Parathyroid adenoma (tissue), 2 donors: ENCODE measurements around the gene ARHGEF4.

ENCODE experiments used
- H2AFZ ChIP-seq: fragments of 300-600 bp; sonication (generic); one replicate; pipeline ENCODE4 v1.7.0; 2017; ENCODE audit warnings: antibody characterized with exemption, mild to moderate bottlenecking
- H3K27ac ChIP-seq: fragments of 300-600 bp; sonication (generic); one replicate; pipeline ENCODE4 v1.7.0; 2017
- H3K27me3 ChIP-seq: fragments of 300-600 bp; sonication (generic); one replicate; pipeline ENCODE4 v1.7.0; 2017; ENCODE audit warnings: low read length; ENCODE audit not compliant: control insufficient read depth, insufficient read depth
- H3K36me3 ChIP-seq: fragments of 300-600 bp; sonication (generic); one replicate; pipeline ENCODE4 v1.7.0; 2017; ENCODE audit warnings: low read length; ENCODE audit not compliant: control insufficient read depth, insufficient read depth
- H3K4me1 ChIP-seq: fragments of 300-600 bp; sonication (generic); one replicate; pipeline ENCODE4 v1.7.0; 2017; ENCODE audit warnings: control low read depth
- H3K4me2 ChIP-seq: fragments of 300-600 bp; sonication (generic); one replicate; pipeline ENCODE4 v1.7.0; 2017; ENCODE audit warnings: low read length
- H3K4me3 ChIP-seq: fragments of 300-600 bp; sonication (generic); one replicate; pipeline ENCODE4 v1.7.0; 2017; ENCODE audit warnings: low read depth, low read length
- H3K79me2 ChIP-seq: fragments of 300-600 bp; sonication (generic); one replicate; pipeline ENCODE4 v1.7.0; 2017; ENCODE audit warnings: control low read depth
- H3K9ac ChIP-seq: fragments of 300-600 bp; sonication (generic); one replicate; pipeline ENCODE4 v1.7.0; 2017; ENCODE audit warnings: mild to moderate bottlenecking
- H3K9me3 ChIP-seq: fragments of 300-600 bp; sonication (generic); one replicate; pipeline ENCODE4 v1.7.0; 2017; ENCODE audit warnings: low read length; ENCODE audit not compliant: control insufficient read depth
- CTCF ChIP-seq: fragments of 300-600 bp; sonication (generic); IDR thresholded peaks from one replicate; pipeline ENCODE4 v1.7.0; 2017; ENCODE audit warnings: antibody characterized with exemption, mild to moderate bottlenecking
- donor health status: primary hyperparathyroidism.

The ARHGEF4 gene

GRCh38 chr2:131033786-131034121, 197.0 kb downstream of the ARHGEF4 start:
- Histone ChIP-seq H3K36me3 (no peaks in the 10 kb centered on the region), H3K79me2 (no peaks in the 10 kb centered on the region), H3K4me3 (no peak overlapping the region), H3K27me3 (no peaks in the 10 kb centered on the region), H3K9me3 (no peaks in the 10 kb centered on the region), H2AFZ (no peak overlapping the region), H3K4me2 (no peak overlapping the region), H3K27ac (no peak overlapping the region), H3K4me1 (no peaks in the 10 kb centered on the region), H3K9ac (no peak overlapping the region)
- TF ChIP-seq CTCF, result no peak

- TF ChIP-seq CTCF, result no peak
- no peaks in the 10 kb centered on the region for H3K79me2 ChIP-seq
- no peaks in the 10 kb centered on the region for H3K9me3 ChIP-seq
- peak overlapping the region; percentile 46 for H3K4me3 ChIP-seq
- H3K4me1 ChIP-seq, result no peaks in the 10 kb centered on the region
- no peaks in the 10 kb centered on the region for H3K27me3 ChIP-seq
- peak overlapping the region; percentile 77 for H3K4me2 ChIP-seq
- no peaks in the 10 kb centered on the region for H3K36me3 ChIP-seq
- H3K9ac ChIP-seq, result no peak overlapping the region
- H3K27ac ChIP-seq, result no peak overlapping the region
- peak overlapping the region; percentile 71 for H2AFZ ChIP-seq
These were observed 197.7 kb downstream of the ARHGEF4 start for GRCh38 chr2:131034122-131035051.

GRCh38 chr2:131035112-131035825, 198.6 kb downstream of the ARHGEF4 start:
- no peak overlapping the region for H3K27ac ChIP-seq

GRCh38 chr2:131035826-131036231, 199.1 kb downstream of the ARHGEF4 start:
- Histone ChIP-seq H2AFZ (no peak overlapping the region), H3K9me3 (no peaks in the 10 kb centered on the region), H3K4me2 (no peak overlapping the region), H3K27me3 (no peaks in the 10 kb centered on the region), H3K79me2 (no peaks in the 10 kb centered on the region), H3K4me3 (no peak overlapping the region), H3K27ac (no peak overlapping the region), H3K36me3 (no peaks in the 10 kb centered on the region), H3K4me1 (no peaks in the 10 kb centered on the region), H3K9ac (no peak overlapping the region)
- no peak for TF ChIP-seq CTCF

More at GRCh38 chr2:131035112-131035825, 198.6 kb downstream of the ARHGEF4 start:
- Histone ChIP-seq H3K9ac (peak overlapping the region; percentile 37), H3K4me1 (no peaks in the 10 kb centered on the region), H3K9me3 (no peaks in the 10 kb centered on the region), H3K79me2 (no peaks in the 10 kb centered on the region), H2AFZ (peak overlapping the region; percentile 86), H3K4me3 (no peak overlapping the region), H3K27me3 (no peaks in the 10 kb centered on the region), H3K4me2 (peak overlapping the region; percentile 62), H3K36me3 (no peaks in the 10 kb centered on the region)
- no peak for TF ChIP-seq CTCF
